H9 (cell line): ENCODE measurements around the gene LRWD1. TPM values are rescaled to one million over a fixed set of nuclear protein-coding genes. Genes with fewer than 3 reads are reported as not detected.
"Not testable (repeated sequence)": the region's sequence is repeated elsewhere in the genome, so short reads cannot be mapped to it uniquely, and the experiment has no call there.

Experiments used
- DNase-seq: peaks from one replicate; pipeline ENCODE4 v3.0.0-alpha.2; 2017
- H2AFZ ChIP-seq: one replicate; pipeline ENCODE4 v1.6.1; 2013; ENCODE audit warnings: mild to moderate bottlenecking, low read length, control low read depth, moderate library complexity
- H2AK5ac ChIP-seq: 2 replicates; pipeline ENCODE4 v1.6.1; 2013; ENCODE audit warnings: low read length, control low read depth, mixed read lengths; ENCODE audit not compliant: insufficient read length
- H2BK120ac ChIP-seq: one replicate; pipeline ENCODE4 v1.6.1; 2013; ENCODE audit warnings: low read depth, mild to moderate bottlenecking, low read length, control low read depth, inconsistent platforms; ENCODE audit not compliant: poor library complexity, severe bottlenecking
- H2BK12ac ChIP-seq: 2 replicates; pipeline ENCODE4 v1.6.1; 2013; ENCODE audit warnings: low read length, control low read depth, mixed read lengths, low read depth; ENCODE audit not compliant: insufficient read length
- H2BK15ac ChIP-seq: 2 replicates; pipeline ENCODE4 v1.6.1; 2013; ENCODE audit warnings: low read depth, low read length, control low read depth
- H2BK20ac ChIP-seq: one replicate; pipeline ENCODE4 v1.6.1; 2013; ENCODE audit warnings: low read depth, mild to moderate bottlenecking, low read length, control low read depth, inconsistent platforms; ENCODE audit not compliant: poor library complexity, severe bottlenecking
- H2BK5ac ChIP-seq: 2 replicates; pipeline ENCODE4 v1.6.1; 2013; ENCODE audit warnings: low read length, control low read depth, mixed read lengths; ENCODE audit not compliant: insufficient read length
- H3K14ac ChIP-seq: 2 replicates; pipeline ENCODE4 v1.6.1; 2013; ENCODE audit warnings: low read length, control low read depth; ENCODE audit not compliant: insufficient read depth
- H3K18ac ChIP-seq: 2 replicates; pipeline ENCODE4 v1.6.1; 2013; ENCODE audit warnings: low read depth, mild to moderate bottlenecking, mixed read lengths, low read length, control low read depth; ENCODE audit not compliant: insufficient read length
- H3K23ac ChIP-seq: 2 replicates; pipeline ENCODE4 v1.6.1; 2013; ENCODE audit warnings: low read length, control low read depth, mixed read lengths, low read depth; ENCODE audit not compliant: insufficient read length
- H3K23me2 ChIP-seq: 2 replicates; pipeline ENCODE4 v1.6.1; 2013; ENCODE audit warnings: low read depth, mild to moderate bottlenecking, mixed read lengths, low read length, control low read depth; ENCODE audit not compliant: insufficient read length, poor library complexity, severe bottlenecking
- H3K27ac ChIP-seq: 2 replicates; pipeline ENCODE4 v1.5.1; 2013; ENCODE audit warnings: low read length, control low read depth, mixed read lengths, low read depth; ENCODE audit not compliant: insufficient read length
- H3K27me3 ChIP-seq: 2 replicates; pipeline ENCODE4 v1.6.1; 2013; ENCODE audit warnings: low read length, control low read depth, inconsistent platforms; ENCODE audit not compliant: insufficient read depth
- H3K4ac ChIP-seq: 2 replicates; pipeline ENCODE4 v1.6.1; 2013; ENCODE audit warnings: low read depth, mild to moderate bottlenecking, control low read depth, inconsistent platforms, low read length, moderate library complexity
- H3K4me1 ChIP-seq: 2 replicates; pipeline ENCODE4 v1.6.1; 2013; ENCODE audit warnings: low read length, control low read depth, inconsistent platforms; ENCODE audit not compliant: insufficient read depth
- H3K4me2 ChIP-seq: 2 replicates; pipeline ENCODE4 v1.6.1; 2013; ENCODE audit warnings: low read length, control low read depth, mixed read lengths; ENCODE audit not compliant: insufficient read length, insufficient read depth
- H3K56ac ChIP-seq: 2 replicates; pipeline ENCODE4 v1.6.1; 2013; ENCODE audit warnings: low read depth, mild to moderate bottlenecking, mixed read lengths, low read length, control low read depth; ENCODE audit not compliant: insufficient read length
- H3K79me1 ChIP-seq: 2 replicates; pipeline ENCODE4 v1.6.1; 2013; ENCODE audit warnings: low read depth, mild to moderate bottlenecking, moderate library complexity, low read length, control low read depth, inconsistent platforms; ENCODE audit not compliant: insufficient read depth, poor library complexity, severe bottlenecking
- H3K79me2 ChIP-seq: 2 replicates; pipeline ENCODE4 v1.6.1; 2013; ENCODE audit warnings: low read length, control low read depth, inconsistent platforms; ENCODE audit not compliant: insufficient read depth
- H3K9ac ChIP-seq: 2 replicates; pipeline ENCODE4 v1.6.1; 2013; ENCODE audit warnings: low read length, control low read depth, mixed read lengths; ENCODE audit not compliant: insufficient read length; ENCODE audit errors: extremely low read depth
- H3K9me3 ChIP-seq: one replicate; pipeline ENCODE4 v1.6.1; 2013; ENCODE audit warnings: low read depth, low read length, inconsistent platforms; ENCODE audit not compliant: control insufficient read depth
- H3T11ph ChIP-seq: one replicate; pipeline ENCODE4 v1.6.1; 2013; ENCODE audit warnings: mild to moderate bottlenecking, low read length, control low read depth, inconsistent platforms
- H4K20me1 ChIP-seq: one replicate; pipeline ENCODE4 v1.6.1; 2013; ENCODE audit not compliant: control insufficient read depth, insufficient read length, insufficient read depth
- H4K5ac ChIP-seq: 2 replicates; pipeline ENCODE4 v1.6.1; 2013; ENCODE audit warnings: low read depth, mild to moderate bottlenecking, mixed read lengths, low read length, control low read depth; ENCODE audit not compliant: insufficient read length
- H4K8ac ChIP-seq: replicated peaks from 2 replicates; pipeline ENCODE4 v1.6.1; 2013; ENCODE audit warnings: low read length, control low read depth, mixed read lengths, low read depth; ENCODE audit not compliant: insufficient read length
- H4K91ac ChIP-seq: 2 replicates; pipeline ENCODE4 v1.6.1; 2013; ENCODE audit warnings: low read depth, mild to moderate bottlenecking, moderate library complexity, mixed read lengths, low read length, control low read depth; ENCODE audit not compliant: insufficient read length
- H3K27ac Mint-ChIP-seq, 3 experiments: 2 replicates in 2 of 3; 3 replicates in 1 of 3; pipeline ENCODE4 v1.8.0; 2020 to 2021; ENCODE audit warnings: mixed read lengths in 3 of 3, mild to moderate bottlenecking in 1 of 3, moderate library complexity in 1 of 3
- H3K27me3 Mint-ChIP-seq: 2 replicates; pipeline ENCODE4 v1.8.0; 2021; ENCODE audit warnings: low read depth, mild to moderate bottlenecking, moderate library complexity, mixed read lengths
- H3K36me3 Mint-ChIP-seq, 3 experiments: 2 replicates in 2 of 3; 3 replicates in 1 of 3; pipeline ENCODE4 v1.8.0; 2020 to 2021; ENCODE audit warnings: low read depth in 3 of 3, mixed read lengths in 3 of 3; ENCODE audit not compliant: insufficient read depth in 1 of 3
- H3K4me1 Mint-ChIP-seq, 2 experiments: 2 replicates each; pipeline ENCODE4 v1.8.0; 2020; ENCODE audit warnings: mixed read lengths in 2 of 2
- H3K4me3 Mint-ChIP-seq, 2 experiments: 2 replicates in 1 of 2; 3 replicates in 1 of 2; pipeline ENCODE4 v1.8.0; 2020 to 2021; ENCODE audit warnings: mild to moderate bottlenecking in 2 of 2, mixed read lengths in 2 of 2, moderate library complexity in 1 of 2
- H3K9me3 Mint-ChIP-seq, 2 experiments: 2 replicates in 1 of 2; 3 replicates in 1 of 2; pipeline ENCODE4 v1.8.0; 2020; ENCODE audit warnings: mild to moderate bottlenecking in 2 of 2, mixed read lengths in 2 of 2, moderate library complexity in 1 of 2
- WGBS: extraction: QIAGEN DNeasy Blood & Tissue Kit; methylation state at CpG from one replicate; pipeline ENCODE4 v1.1.7; 2013; ENCODE audit warnings: missing lambda C conversion rate, low lambda C conversion rate, mixed read lengths; ENCODE audit not compliant: insufficient read length; ENCODE audit errors: extremely low coverage; 5-methylcytosine and 5-hydroxymethylcytosine counted together
- total RNA-seq: library from RNA; stranded (reverse); gene quantifications from 2 replicates; pipeline ENCODE4 v1.2.1, GENCODE V29; 2021

Gene LRWD1
- total RNA-seq, 1 experiment from 2014 or later, result 35.1 TPM

DNA sequence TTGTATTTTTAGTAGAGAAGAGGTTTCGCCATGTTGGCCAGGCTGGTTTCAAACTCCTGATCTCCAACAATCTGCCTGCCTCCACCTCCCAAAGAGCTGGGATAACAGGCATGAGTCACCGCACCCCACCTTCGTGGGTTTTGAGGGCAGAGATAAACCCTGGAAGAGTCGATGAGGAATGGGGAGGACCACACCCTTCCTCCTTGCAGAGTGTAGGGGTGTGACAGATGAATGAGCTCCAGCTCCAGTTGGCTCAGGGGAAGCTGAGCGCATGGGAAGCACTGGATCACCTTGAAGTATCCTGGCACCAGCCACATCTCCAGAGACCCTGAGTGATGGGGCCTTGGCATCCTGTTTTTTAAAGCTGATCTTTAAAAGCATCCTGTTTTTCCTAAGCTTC lies 19.5 kb downstream of the LRWD1 start:
- not testable (repeated sequence) for H3K23me2 ChIP-seq

GRCh38 chr7:102490529-102491075 lies 25.8 kb downstream of the LRWD1 start:
- not testable (repeated sequence) for H3K14ac ChIP-seq, H3T11ph ChIP-seq, H3K27me3 Mint-ChIP-seq, H2BK15ac ChIP-seq, H2AK5ac ChIP-seq, H4K8ac ChIP-seq, H3K56ac ChIP-seq, H2BK5ac ChIP-seq, H3K4me2 ChIP-seq, H3K79me2 ChIP-seq, H2AFZ ChIP-seq, H4K20me1 ChIP-seq, H3K79me1 ChIP-seq, H3K27me3 ChIP-seq, H3K9me3 Mint-ChIP-seq, H3K9ac ChIP-seq, H3K4me3 Mint-ChIP-seq, H3K4me1 ChIP-seq, H3K27ac Mint-ChIP-seq, H2BK120ac ChIP-seq, H3K4ac ChIP-seq, H3K4me1 Mint-ChIP-seq, H3K23ac ChIP-seq, H3K23me2 ChIP-seq, H3K27ac ChIP-seq, H3K18ac ChIP-seq, H4K5ac ChIP-seq, H4K91ac ChIP-seq, H3K36me3 Mint-ChIP-seq, H2BK20ac ChIP-seq, DNase-seq, H2BK12ac ChIP-seq, H3K9me3 ChIP-seq
- no CpG with 5 or more reads among the region's 12 CpGs for WGBS

More for the DNA sequence above, 19.5 kb downstream of the LRWD1 start:
- not testable (repeated sequence) for H3K27me3 ChIP-seq, H4K20me1 ChIP-seq, H3K79me2 ChIP-seq, H2BK15ac ChIP-seq, H2BK12ac ChIP-seq, H3K56ac ChIP-seq, H2AFZ ChIP-seq, H2BK120ac ChIP-seq, H2BK5ac ChIP-seq, H2AK5ac ChIP-seq, H3K9me3 Mint-ChIP-seq, H3K23ac ChIP-seq, H4K5ac ChIP-seq, H3T11ph ChIP-seq, H3K27ac ChIP-seq, H3K4me3 Mint-ChIP-seq, H3K4me1 Mint-ChIP-seq, H3K36me3 Mint-ChIP-seq, H4K91ac ChIP-seq, H3K9me3 ChIP-seq, H2BK20ac ChIP-seq, H3K14ac ChIP-seq, H3K79me1 ChIP-seq, H3K4ac ChIP-seq, H4K8ac ChIP-seq, H3K4me1 ChIP-seq, H3K27me3 Mint-ChIP-seq, H3K27ac Mint-ChIP-seq, H3K9ac ChIP-seq, H3K18ac ChIP-seq, DNase-seq, H3K4me2 ChIP-seq
- no CpG with 5 or more reads among the region's 5 CpGs for WGBS
